ENCODE results near the gene KCTD1.

GRCh38 chr18:26416652-26417150, 131.7 kb downstream of the KCTD1 start:
- TF ChIP-seq CTCF (conservative IDR thresholded peaks at IDR 0.05; ENCODE audit: low read length) (no peak), EZH2phosphoT487 (IDR thresholded peaks at IDR 0.05; ENCODE audit: borderline replicate concordance) (no peak)
